Measurements from ENCODE around the gene SEC61B. TPM values are rescaled to one million over a fixed set of nuclear protein-coding genes. Genes with fewer than 3 reads are reported as not detected.
"Not testable (repeated sequence)": the region's sequence is repeated elsewhere in the genome, so short reads cannot be mapped to it uniquely, and the experiment has no call there.

The SEC61B gene
- total RNA-seq, 1 donor from 2014 or later, result 131 TPM

DNA sequence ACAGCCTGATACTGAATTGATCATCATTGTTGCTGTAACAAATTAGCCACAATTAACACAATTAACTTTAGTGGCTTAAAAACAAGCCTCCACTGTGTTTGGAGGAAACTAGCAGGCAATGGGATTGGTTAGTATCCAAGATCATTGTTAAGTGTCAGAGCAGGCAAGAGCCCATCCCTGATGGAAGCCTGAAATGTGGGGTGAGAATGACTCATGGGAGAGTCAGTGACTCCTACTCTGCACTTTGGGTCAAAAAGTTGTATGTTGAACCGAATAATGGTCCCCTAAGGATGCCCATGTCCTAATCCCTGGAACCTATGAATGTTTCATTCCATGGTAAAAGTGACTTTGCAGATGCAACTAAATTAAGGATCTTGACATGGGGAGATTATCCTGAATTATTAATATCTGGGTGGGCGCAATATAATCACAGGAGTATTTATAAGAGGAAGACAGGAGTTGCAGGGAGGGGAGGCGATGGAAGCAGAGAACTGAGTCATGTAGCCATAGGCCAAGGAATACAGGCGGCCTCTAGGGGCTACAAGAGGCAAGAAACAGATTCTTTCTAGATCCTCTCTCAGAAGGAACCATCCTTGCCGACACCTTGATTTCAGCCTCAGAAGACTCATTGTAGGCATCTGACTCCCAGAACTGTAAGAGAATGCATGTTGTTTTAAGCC, 29.2 kb upstream of the SEC61B start:
- H3K4me3 Mint-ChIP-seq (ENCODE audit: unreplicated experiment), result no peak overlapping the region
- no peaks in the 10 kb centered on the region for H3K4me1 Mint-ChIP-seq (ENCODE audit: low read depth, unreplicated experiment)
- TF ChIP-seq, protein P1, sequence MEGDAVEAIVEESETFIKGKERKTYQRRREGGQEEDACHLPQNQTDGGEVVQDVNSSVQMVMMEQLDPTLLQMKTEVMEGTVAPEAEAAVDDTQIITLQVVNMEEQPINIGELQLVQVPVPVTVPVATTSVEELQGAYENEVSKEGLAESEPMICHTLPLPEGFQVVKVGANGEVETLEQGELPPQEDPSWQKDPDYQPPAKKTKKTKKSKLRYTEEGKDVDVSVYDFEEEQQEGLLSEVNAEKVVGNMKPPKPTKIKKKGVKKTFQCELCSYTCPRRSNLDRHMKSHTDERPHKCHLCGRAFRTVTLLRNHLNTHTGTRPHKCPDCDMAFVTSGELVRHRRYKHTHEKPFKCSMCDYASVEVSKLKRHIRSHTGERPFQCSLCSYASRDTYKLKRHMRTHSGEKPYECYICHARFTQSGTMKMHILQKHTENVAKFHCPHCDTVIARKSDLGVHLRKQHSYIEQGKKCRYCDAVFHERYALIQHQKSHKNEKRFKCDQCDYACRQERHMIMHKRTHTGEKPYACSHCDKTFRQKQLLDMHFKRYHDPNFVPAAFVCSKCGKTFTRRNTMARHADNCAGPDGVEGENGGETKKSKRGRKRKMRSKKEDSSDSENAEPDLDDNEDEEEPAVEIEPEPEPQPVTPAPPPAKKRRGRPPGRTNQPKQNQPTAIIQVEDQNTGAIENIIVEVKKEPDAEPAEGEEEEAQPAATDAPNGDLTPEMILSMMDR (IDR thresholded peaks at IDR 0.05; ENCODE audit: partially characterized antibody, unreplicated experiment), result no peak
- H3K27ac Mint-ChIP-seq (ENCODE audit: unreplicated experiment), result no peak overlapping the region
- DNase-seq, result no peak
- peaks cover 13% of the 10 kb centered on the region for H3K36me3 Mint-ChIP-seq (ENCODE audit: unreplicated experiment)
- H3K9me3 Mint-ChIP-seq (ENCODE audit: unreplicated experiment), result peaks cover 1% of the 10 kb centered on the region
- peaks cover 2% of the 10 kb centered on the region for H3K27me3 Mint-ChIP-seq (ENCODE audit: unreplicated experiment)

DNA sequence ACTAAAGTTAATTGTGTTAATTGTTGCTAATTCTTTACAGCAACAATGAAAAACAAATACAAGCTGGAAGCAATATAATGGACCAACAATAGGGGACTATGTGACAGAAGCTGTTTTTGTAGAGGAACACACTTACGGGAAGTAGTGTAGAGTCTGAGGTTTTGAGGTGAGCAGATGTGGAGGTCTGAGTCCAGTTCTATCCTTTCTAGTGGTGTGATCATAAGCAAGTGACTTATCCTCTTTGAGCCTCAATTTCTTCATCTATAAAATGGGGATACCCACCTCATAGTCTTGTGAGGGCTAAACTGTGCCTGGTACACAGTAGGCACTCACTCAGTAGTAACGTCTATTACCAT, 28.6 kb upstream of the SEC61B start:
- Mint-ChIP-seq H3K27ac (ENCODE audit: unreplicated experiment) (no peak overlapping the region), H3K4me1 (ENCODE audit: low read depth, unreplicated experiment) (no peaks in the 10 kb centered on the region), H3K9me3 (ENCODE audit: unreplicated experiment) (peaks cover 1% of the 10 kb centered on the region), H3K4me3 (ENCODE audit: unreplicated experiment) (no peak overlapping the region), H3K36me3 (ENCODE audit: unreplicated experiment) (peaks cover 13% of the 10 kb centered on the region), H3K27me3 (ENCODE audit: unreplicated experiment) (peaks cover 2% of the 10 kb centered on the region)
- TF ChIP-seq, protein P1 (IDR thresholded peaks at IDR 0.05; ENCODE audit: partially characterized antibody, unreplicated experiment), result no peak
- DNase-seq, result no peak

DNA sequence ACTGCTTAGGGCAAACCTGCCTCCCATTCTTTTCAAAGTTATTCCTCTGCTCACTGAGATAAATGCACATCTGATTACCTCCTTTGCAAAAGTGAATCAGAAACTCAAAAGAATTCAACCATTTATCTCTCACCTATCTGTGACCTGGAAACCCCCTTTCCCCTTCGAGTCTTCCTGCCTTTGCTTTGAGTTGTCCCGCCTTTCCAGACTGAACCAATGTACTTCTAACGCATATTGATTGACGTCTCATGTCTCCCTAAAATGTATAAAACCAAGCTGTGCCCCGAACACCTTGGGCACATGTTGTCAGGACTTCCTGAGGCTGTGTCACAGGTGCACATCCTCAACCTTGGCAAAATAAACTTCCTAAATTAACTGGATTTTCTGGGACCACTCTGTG, 25.6 kb upstream of the SEC61B start:
- H3K9me3 Mint-ChIP-seq (ENCODE audit: unreplicated experiment); H3K4me3 Mint-ChIP-seq (ENCODE audit: unreplicated experiment); DNase-seq; H3K36me3 Mint-ChIP-seq (ENCODE audit: unreplicated experiment); H3K27ac Mint-ChIP-seq (ENCODE audit: unreplicated experiment); H3K4me1 Mint-ChIP-seq (ENCODE audit: low read depth, unreplicated experiment); H3K27me3 Mint-ChIP-seq (ENCODE audit: unreplicated experiment): not testable (repeated sequence)

DNA sequence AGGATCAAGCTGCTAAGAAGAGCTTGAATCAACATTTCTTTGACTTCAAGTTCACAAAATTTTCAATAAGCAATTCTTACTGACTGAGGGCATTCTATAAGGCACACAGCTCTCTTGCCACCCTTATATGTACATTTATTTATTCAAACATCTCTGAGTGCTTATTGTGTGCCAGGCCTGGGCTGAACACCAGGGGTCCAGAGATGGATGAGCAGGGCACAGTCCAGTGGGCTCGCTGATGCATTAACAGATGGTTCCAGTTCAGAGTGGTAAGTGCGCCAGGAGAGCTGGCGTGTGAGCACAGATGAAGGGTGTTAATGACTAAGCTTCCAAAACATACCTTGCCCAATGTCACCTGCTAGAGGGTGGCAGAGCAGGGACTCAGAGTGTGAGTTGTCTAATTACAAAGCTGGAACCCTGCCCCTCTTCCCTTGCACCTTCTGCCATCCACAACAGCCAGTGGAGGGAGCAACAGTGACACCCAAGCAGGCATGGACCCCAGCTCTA, 24.9 kb upstream of the SEC61B start:
- TF ChIP-seq, protein P1 (IDR thresholded peaks at IDR 0.05; ENCODE audit: partially characterized antibody, unreplicated experiment), result peak; percentile 23
- Mint-ChIP-seq H3K36me3 (ENCODE audit: unreplicated experiment) (peaks cover 4% of the 10 kb centered on the region), H3K4me1 (ENCODE audit: low read depth, unreplicated experiment) (peaks cover 4% of the 10 kb centered on the region), H3K9me3 (ENCODE audit: unreplicated experiment) (no peaks in the 10 kb centered on the region), H3K4me3 (ENCODE audit: unreplicated experiment) (no peak overlapping the region), H3K27me3 (ENCODE audit: unreplicated experiment) (peaks cover 2% of the 10 kb centered on the region), H3K27ac (ENCODE audit: unreplicated experiment) (no peak overlapping the region)
- DNase-seq, result no peak

DNA sequence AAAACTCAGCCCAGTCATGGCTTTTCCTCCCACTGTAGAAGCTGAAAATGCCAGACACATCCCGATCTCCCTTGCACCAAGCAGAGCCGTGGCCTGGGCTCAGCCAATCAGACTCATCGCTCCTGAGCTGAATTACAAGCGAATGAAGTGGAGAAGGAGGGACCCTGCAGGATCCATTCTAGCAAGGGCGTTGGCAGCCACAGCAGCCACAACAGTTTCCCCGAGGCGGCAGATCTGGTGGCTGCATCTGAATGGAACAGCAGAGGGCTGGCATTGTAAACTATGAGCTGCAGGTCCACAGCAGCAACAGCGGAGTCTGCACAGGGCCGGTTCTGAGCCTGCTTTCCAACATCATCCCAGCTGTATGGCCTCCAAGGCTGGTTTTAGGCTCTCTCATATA, 24.1 kb upstream of the SEC61B start:
- Mint-ChIP-seq H3K27ac (ENCODE audit: unreplicated experiment) (no peak overlapping the region), H3K4me1 (ENCODE audit: low read depth, unreplicated experiment) (peaks cover 4% of the 10 kb centered on the region), H3K36me3 (ENCODE audit: unreplicated experiment) (peaks cover 4% of the 10 kb centered on the region), H3K4me3 (ENCODE audit: unreplicated experiment) (no peak overlapping the region), H3K27me3 (ENCODE audit: unreplicated experiment) (no peaks in the 10 kb centered on the region), H3K9me3 (ENCODE audit: unreplicated experiment) (no peaks in the 10 kb centered on the region)
- TF ChIP-seq, protein P1 (IDR thresholded peaks at IDR 0.05; ENCODE audit: partially characterized antibody, unreplicated experiment), result no peak
- no peak for DNase-seq

Measured in glutamatergic neuron (in vitro differentiated cells).